GM11168 (cell line): ENCODE data around the gene FAM43A.

Experiments used
- in situ Hi-C: fragments of 300-500 bp; cut with MboI; formaldehyde crosslinking; loops from one replicate; pipeline ENCODE4 v1.12.0; 2022; ENCODE audit warnings: low sequenced_read_pairs; ENCODE audit not compliant: unreplicated experiment

The FAM43A gene, protein sequence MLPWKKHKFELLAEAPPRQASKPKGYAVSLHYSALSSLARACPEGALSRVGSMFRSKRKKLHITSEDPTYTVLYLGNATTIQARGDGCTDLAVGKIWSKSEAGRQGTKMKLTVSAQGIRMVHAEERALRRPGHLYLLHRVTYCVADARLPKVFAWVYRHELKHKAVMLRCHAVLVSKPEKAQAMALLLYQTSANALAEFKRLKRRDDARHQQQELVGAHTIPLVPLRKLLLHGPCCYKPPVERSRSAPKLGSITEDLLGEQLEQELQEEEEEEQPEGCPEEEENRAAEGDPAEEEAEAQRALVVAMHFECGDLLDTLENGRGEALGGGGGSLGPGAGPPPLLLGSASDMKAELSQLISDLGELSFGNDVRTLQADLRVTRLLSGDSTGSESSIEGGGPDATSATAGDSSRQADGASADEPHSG

DNA sequence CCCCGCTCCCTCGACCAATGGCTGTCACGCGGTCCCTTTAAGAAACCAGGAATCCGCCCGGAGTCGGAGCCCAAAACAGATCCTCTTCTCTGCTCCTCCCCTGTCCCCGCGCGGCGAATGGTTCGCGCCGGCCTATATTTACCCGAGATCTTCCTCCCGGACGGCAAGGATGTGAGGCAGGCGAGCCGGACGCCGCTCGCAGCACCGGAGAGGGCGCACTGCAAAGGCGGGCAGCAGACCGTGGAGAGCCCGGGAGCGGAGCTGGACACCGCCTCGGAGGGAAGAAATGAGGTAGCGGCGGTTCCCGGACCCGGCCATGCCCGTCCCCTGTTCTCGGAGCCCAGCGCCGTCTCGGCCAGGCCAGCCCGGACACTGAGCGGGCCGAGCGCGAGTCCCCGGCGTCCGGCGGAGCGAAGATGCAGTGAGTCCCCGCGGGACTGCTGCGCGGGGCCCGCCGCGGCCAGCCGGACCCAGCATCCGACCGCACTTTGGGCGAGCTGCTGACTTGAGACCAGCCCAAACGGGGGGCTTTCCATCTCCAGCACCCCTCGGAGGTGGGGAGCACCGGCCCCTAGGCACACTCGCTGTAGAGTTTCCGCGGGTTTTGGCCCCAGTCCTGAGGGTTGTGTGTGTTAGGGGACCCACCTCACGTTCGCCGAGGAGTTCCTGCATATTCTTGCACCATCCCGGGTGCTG is at the start of gene FAM43A:
Gene FAM43A, plus strand, starts transcription at position 166 of the 696 bp plus-strand sequence. CDS start 944 bp downstream, outside the sequence.
- in situ Hi-C loops: loop anchor here (25.0 kb wide), 3 partner anchors 276 to 851 kb away; partner anchors contain the start of gene PPP1R2

DNA sequence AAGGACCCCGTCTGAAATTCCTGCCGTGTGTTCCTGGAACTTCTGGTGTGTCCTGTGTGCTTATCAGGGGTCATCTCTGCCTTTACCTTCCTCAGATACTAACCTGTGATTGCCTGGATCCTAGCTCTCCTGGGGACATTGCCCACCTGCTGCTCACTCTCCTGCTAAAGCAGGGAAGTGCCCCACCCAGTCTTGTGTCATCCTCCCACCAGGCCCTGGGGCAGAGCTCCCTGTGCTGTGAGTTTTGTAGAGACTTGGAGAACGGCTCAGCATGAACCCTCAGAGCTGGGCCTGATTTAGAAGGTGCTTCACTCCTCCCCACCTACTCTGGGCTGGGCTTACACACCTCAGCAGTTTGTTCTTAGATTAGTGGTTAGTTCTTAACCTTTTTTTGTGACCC is 48.6 kb upstream of the FAM43A start:
- in situ Hi-C loops: no loop called here

DNA sequence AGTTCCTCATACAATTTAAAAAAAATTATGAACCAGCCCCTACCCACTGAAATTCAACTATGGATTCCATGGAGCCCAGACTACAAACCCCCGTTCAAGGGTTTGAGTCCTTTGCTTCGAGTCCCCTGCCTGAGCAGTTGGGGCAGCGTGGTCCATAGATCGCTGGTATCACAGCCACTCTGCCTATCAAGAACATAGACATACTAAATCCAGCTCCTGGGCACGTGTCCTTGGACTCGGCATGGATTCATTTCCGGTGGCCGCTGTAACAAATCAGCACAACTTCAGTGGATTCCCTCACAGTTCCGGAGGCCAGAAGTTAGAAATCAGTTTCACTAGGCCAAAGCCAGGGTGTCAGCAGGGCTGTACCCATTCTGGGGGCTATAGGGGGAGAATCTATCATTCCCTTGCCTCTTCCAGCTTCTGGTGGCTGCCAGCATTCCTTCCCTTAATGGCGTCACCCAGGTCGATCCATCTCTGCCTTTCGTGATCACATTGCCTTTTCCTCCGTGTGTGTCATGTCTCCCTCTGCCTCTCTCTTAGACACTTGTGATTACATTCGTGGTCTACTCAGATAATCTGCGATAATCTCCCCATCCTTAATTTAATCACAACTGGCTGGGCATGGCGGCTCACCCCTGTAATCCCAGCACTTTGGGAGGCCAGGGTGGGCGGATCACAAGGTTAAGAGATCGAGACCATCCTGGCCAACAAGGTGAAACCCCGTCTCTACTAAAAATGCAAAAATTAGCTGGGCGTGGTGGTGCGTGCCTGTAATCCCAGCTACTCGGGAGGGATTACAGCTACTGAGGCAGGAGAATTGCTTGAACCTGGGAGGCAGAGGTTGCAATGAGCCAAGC is 47.9 kb upstream of the FAM43A start:
- in situ Hi-C loops: no loop called here

DNA sequence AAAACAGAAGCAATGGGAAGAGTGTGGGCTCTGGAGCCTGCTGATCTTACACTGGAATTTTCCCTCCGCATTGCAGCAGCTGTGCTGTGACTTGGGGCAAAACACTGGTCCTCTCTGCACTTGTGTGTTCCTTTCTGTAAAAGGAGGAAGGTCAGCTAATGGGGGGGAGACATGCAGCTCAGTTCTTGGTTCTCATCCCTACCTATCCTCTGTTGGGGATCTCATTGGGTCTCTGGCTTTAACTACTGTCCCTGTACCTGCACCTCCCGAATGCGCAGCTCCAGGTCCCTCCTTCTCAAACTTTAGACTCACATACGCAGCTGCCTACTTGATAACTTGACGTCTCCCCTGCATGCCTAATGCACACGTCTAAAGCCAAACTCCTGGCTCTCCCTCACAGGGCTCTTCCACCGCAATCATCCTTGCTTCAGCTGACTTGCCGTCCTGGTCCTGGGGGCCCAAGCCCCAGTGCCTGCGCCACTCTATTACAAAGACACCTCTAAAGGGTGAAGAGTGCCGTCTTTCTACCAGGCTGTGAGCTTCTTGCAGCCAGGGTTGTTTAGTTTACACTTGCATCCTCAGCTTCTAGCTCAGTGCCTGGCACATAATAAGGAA is 46.6 kb upstream of the FAM43A start:
- in situ Hi-C loops: no loop called here

DNA sequence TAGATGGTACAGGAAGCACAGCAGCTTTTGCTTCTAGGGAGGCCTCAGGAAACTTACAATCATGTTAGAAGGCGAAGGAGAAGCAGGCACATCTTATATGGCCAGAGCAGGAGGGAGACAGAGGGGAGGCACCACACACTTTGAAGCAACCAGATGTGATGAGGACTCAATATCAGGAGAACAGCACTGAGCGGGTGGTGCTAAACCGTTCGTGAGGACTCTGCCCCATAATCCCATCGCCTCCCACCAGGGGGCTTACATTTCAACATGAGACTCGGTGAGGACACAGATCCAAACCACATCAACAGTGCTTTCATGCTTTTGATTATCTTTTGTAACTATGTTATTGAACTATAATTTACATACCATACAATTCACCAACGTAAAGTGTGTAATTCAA is 44.9 kb upstream of the FAM43A start:
- in situ Hi-C loops: no loop called here

DNA sequence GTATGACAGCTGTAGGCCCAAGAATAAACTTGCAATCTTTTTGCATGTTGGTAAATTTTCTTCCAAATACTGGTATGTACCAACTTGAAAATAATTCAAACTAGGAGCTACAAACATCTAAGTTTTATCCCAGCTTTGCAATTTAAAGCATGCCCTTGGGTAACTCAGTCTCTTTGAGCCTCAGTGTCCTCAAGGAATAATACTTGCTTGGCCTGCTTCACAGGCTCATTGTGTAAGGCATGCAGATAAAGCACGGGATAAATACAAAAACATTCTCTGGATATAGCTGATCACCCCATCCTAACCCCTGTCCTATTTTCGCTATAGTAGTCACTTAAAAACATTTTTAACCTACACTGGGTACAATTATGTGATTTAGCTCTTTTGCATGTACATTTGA is 42.9 kb upstream of the FAM43A start:
- in situ Hi-C loops: no loop called here

DNA sequence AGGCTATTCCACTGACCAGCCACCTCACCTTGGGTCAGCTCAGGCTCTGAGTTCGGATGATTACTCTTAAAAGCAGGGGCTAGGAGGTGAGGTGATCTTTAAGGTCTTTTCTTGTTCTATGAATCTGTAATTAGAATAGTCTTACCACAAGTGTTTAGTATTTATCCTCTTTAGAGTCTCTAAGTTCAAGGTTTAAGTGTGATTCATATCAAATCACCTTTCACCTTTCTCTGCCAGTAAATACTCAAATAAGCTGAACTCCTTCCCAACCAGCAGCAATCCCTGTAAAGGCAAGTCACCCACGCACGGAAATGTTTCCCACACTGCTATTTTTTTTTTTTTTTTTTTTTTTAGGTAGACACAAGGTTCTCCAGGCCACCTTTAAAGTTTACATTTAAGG is 37.9 kb upstream of the FAM43A start:
- in situ Hi-C loops: no loop called here

DNA sequence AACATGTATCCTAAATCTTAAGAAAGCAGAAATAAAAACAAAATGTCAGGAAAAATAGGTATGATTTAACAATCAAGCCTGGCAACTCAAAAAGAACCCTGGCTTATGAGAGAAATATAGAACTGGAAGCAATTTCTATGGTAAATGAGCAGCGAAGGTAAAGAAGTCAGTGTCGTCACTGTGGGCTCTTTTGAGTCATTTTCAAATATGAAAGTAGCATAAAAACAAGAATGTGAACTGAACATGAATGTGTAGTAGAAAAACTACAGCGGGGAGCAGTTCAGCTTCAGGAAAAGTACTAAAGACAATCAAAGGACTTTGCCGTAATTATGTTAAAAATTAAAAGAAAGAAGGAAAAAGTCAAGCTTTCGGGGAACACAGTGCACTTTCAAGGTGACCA is 31.2 kb upstream of the FAM43A start:
- in situ Hi-C loops: no loop called here

DNA sequence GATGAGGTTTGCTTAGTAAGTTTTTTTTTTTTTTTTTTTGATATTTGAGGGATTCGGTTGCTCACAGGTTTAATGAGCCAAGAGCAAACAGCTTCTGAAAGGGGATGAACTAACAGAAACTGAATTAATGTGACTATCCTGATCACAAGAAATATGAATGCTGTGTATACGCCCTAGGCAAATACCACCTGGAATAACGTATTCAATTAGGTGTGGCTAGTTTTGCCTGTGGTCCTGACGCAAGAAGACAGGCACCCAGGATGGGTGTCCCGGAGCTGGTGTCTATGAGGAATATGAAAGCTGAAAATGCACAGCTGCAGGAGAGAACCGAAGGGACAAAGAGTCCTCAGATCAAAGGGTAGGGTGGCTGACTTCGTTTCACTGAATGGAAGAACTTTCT is 28.2 kb upstream of the FAM43A start:
- in situ Hi-C loops: no loop called here

DNA sequence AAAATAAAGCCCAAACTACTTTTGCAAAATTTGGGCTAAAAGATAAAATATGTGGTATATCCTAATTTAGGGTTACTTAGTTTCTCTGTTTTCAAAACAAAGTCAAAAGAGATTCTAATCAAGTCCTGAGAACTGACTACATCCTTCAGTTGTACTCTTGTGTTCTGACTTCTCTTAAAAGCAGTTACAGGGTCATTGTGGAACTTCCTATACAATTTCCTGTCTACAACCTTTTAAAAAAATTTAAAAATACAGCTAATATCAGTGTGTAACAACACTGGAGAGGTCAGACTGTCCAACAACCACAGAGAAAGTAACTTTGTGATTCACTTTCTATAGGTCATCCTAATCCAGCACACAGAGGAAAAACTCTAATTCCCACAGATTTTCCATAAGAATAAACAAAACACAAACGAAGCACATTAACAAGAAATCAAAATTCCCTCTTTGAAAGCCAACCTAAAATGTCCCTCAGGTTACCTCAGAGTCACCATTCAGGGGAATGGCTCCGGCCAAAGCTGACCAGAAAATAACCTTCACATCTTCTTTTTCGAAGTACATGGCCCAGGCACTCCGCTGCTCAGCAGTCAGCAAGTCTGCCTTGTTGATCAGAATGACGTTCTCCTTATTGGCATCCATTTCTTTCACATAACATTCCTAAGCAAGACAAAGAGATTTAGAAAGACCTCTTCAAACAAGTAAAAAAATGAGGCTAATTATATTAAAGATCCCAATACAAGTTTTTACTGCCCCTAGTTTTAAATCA is 27.0 kb upstream of the FAM43A start:
- in situ Hi-C loops: no loop called here

DNA sequence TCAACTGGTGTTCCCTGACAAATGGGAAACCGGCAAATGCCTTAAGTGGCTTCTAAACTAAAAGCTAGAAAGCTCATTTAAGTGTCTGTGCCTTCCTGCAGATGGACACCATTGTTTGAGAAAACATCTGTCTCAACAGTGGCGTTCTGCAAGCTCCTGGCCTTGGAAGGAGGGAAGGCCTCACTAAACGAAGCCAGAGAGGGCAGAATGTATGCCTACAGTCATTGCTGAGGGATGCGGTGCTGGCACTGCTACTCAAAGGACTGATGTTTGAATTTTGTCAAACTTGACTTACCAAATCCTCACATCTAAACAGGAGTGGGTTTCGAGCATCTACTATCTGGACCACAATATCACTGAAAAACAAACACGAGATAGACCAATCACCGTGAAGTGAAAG is 25.9 kb upstream of the FAM43A start:
- in situ Hi-C loops: no loop called here

DNA sequence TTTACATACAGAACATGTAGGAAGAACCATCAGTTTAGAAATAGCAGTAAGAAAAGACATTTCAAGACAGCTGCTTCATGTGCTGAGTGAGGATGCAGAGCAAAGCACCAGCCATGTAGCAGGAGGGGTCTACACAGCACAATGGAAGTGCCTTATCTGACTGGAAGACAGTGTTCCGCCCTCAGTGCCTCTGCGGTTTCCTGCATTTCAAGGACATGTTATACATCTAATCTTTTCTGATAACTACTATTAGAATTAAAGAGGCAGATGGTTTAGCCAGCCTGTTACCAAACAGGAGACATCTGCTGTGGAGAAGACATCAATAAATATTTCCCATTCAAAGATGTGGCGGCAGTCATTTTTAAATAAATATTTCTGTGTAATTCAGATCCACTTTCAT is 24.3 kb upstream of the FAM43A start:
- in situ Hi-C loops: no loop called here

DNA sequence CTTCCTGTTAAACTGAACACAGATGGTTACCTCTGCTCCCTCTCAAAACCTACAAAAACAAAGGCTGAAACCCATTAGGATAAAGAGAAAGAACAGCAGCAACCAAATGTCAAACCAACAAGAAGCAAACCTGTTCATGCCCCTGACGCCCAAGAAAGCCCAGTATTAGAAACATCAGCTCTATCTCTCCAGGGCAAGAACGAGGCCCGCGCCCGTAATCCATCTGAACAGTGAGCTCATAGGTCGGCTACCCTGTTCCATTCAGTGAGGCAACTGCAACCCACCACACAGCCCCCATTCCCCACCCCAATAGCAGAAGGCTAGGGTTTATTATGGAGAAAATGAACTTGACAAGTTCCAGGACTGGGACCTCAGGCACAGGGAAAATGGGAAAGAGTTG is 23.7 kb upstream of the FAM43A start:
- in situ Hi-C loops: no loop called here

DNA sequence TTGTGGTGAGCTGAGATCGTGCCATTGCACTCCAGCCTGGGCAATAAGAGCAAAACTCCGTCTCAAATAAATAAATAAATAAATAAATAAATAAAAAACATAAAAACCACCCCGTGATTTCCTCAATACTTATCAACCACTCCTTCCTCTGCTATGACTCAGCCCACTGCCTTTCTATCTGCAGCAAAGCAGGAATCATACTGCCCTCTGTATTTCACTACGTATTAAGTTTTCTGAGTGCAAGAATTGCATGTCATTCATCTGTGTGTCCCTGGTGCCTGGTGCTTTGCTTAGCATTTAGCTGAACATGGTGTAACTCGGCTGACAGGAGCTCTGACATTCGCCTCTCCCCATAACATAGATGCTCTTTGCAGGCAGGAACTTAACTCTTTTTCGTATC is 20.8 kb upstream of the FAM43A start:
- in situ Hi-C loops: no loop called here

DNA sequence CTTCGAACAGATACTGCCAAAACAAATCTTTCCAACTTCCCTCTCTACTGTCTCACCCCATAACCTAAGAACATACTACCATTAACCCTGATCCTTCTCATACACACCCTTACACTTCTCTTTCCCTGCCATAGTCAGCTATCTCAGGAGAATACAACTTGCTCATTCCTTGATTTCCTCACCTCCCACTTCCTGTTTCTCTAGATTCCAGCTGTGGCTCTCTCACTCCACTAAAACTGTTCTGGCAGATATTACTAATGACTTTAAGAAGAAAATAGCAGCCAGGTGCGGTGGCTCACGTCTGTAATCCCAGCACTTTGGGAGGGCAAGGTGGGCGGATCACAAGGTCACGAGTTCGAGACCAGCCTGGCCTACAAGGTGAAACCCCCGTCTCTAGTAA is 18.3 kb upstream of the FAM43A start:
- in situ Hi-C loops: no loop called here

DNA sequence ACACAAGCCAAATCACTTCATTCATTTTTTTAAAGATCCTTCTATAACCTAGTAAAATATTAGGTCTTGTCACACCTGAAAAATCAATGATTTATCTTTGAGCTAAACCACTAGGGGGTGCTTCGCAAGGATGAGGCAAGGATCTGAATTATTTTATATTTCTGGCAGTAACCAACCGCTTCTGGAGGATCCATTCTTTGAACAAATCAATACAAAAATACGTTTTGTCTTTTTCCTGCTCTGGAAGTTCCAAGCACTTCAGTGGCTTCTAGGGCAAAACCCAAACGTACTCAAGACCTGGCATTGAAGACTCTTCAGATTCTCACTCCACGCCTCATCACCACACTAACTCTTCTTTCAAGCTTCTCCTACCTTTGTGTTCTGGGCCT is 14.2 kb upstream of the FAM43A start:
- in situ Hi-C loops: loop anchor here (10.0 kb wide), 1 partner anchor 583 kb away; no protein-coding TSS in a partner anchor

DNA sequence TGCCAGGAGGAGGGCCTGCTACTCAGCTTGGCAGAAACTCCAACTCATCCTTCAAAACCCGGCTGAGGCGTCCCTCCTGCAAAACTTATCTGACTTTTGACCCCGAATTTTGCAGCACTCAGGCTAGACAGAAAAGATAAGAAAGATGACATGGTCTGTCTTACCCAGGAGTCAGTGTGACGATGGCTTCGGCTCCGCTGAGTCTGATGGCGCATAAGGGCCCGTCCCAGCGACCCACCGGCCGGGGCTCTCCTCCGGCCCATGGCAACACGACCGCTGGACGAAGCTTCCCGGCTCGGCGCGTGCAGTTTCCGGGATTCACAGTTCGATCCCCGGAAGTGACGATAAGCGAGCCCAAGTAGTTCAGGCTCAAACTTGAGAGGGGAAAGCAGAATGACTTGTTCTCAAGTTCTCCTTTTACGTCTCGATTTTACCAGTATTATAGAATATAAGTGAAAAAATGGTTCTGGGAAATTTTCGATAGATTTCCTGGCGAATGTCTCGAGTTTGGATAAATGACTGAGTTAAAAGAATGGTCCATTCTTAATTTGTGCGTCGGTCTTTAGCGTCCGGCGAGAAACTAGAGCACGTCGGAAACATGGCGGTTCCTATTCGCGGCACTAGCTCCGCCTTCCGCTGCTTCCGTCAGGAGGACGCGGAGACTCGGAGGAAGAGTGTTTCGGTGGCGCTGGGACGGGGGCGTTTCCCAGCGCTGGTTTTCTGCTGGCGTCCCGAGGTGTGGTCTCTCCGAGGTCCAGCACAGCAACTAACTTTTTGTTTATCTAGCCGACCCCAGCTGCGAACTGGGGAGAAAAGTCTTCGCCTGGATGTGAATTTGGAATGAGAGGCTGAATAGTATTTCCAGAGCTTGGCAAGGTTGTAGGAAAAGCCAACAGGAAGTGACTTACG is 13.5 kb upstream of the FAM43A start, which contains the start of gene LSG1:
Gene LSG1, minus strand, starts transcription at position 292 of the 909 bp plus-strand sequence. Its CDS starts 29 bp downstream, at position 263.
- in situ Hi-C loops: loop anchor here (10.0 kb wide), 1 partner anchor 583 kb away; no protein-coding TSS in a partner anchor

DNA sequence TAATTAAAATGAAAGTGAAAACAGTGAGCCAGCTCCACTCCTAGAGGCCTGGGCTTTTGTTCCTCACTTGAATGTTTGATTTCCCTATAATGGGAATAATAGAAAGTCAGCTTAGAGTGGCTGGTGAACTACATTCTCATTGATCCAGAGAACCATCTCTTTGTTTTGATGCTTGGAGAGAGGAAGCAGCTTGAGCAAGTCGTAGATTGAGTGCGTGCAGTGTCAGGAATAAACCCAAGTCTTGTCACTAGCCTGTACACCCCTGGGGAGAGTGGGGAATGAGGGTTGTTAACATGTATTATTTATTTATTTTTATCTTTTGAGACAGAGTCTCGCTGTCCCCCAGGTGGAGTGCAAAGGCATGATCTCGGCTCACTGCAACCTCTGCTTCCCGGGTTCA is 12.8 kb upstream of the FAM43A start:
- in situ Hi-C loops: loop anchor here (10.0 kb wide), 1 partner anchor 582 kb away; no protein-coding TSS in a partner anchor
